CD4-positive, alpha-beta T cell (primary cell): ENCODE measurements around the gene EXD3. TPM values are rescaled to one million over a fixed set of nuclear protein-coding genes. Genes with fewer than 3 reads are reported as not detected.
"Not testable (repeated sequence)": the region's sequence is repeated elsewhere in the genome, so short reads cannot be mapped to it uniquely, and the experiment has no call there.

Experiments
- ATAC-seq: fragments of 200-7000 bp; cut with Tn5 transposase; one replicate; pipeline ENCODE4 v1.10.0; 2022; ENCODE audit warnings: mild to moderate bottlenecking; ENCODE audit not compliant: poor library complexity
- CTCF ChIA-PET: fragments of 350-600 bp; sonication (Branson Sonifier 250); formaldehyde crosslinking; loops from one replicate; lab custom pipeline; 2021; ENCODE audit warnings: antibody characterized with exemption, inconsistent platforms; lab: Charles Lee
- POLR2A ChIA-PET: fragments of 350-600 bp; sonication (Branson Sonifier 250); formaldehyde crosslinking; loops from one replicate; lab custom pipeline; 2021; ENCODE audit warnings: antibody characterized with exemption, inconsistent platforms; lab: Charles Lee
- DNase-seq, 14 experiments: peaks; one replicate each; pipeline ENCODE4 v3.0.0-alpha.2; 2013 to 2020; ENCODE audit warnings: mixed read lengths in 2 of 14
- H3K27ac ChIP-seq, 2 donors: one replicate each; pipeline versions ENCODE4 v1.5.1 to v1.7.0; 2013; ENCODE audit warnings: low read length in 2 of 2, low read depth in 1 of 2, mild to moderate bottlenecking in 1 of 2
- H3K27me3 ChIP-seq, 2 experiments: 1 replicate in 1 of 2; 2 replicates in 1 of 2; pipeline versions ENCODE4 v1.6.1 to v1.7.0; 2013; ENCODE audit warnings: low read length in 2 of 2, control low read depth in 1 of 2, mild to moderate bottlenecking in 1 of 2, moderate library complexity in 1 of 2; ENCODE audit not compliant: insufficient read depth in 2 of 2, control insufficient read depth in 1 of 2
- H3K36me3 ChIP-seq: one replicate; pipeline ENCODE4 v1.6.1; 2013; ENCODE audit warnings: low read length, control low read depth; ENCODE audit not compliant: insufficient read depth
- H3K4me1 ChIP-seq: one replicate; pipeline ENCODE4 v1.6.1; 2013; ENCODE audit warnings: low read length, control low read depth; ENCODE audit not compliant: insufficient read depth
- H3K4me3 ChIP-seq: one replicate; pipeline ENCODE4 v1.5.1; 2013; ENCODE audit warnings: mild to moderate bottlenecking, low read length, moderate library complexity
- H3K9me3 ChIP-seq, 2 experiments: 1 replicate in 1 of 2; 2 replicates in 1 of 2; pipeline versions ENCODE4 v1.6.1 to v1.7.0; 2013; ENCODE audit warnings: low read length in 2 of 2, mild to moderate bottlenecking in 2 of 2, control low read depth in 1 of 2, moderate library complexity in 1 of 2; ENCODE audit not compliant: control insufficient read depth in 1 of 2, insufficient read depth in 1 of 2
- H3K27ac Mint-ChIP-seq: one replicate; pipeline ENCODE4 v1.8.0; 2020; ENCODE audit warnings: mixed read lengths
- H3K27me3 Mint-ChIP-seq: one replicate; pipeline ENCODE4 v1.8.0; 2021; ENCODE audit warnings: mixed read lengths
- H3K36me3 Mint-ChIP-seq: one replicate; pipeline ENCODE4 v1.8.0; 2021; ENCODE audit warnings: low read depth, mixed read lengths
- H3K4me1 Mint-ChIP-seq: one replicate; pipeline ENCODE4 v1.8.0; 2021; ENCODE audit warnings: low read depth, mixed read lengths
- H3K4me3 Mint-ChIP-seq: one replicate; pipeline ENCODE4 v1.8.0; 2020; ENCODE audit warnings: mild to moderate bottlenecking, mixed read lengths
- H3K9me3 Mint-ChIP-seq: one replicate; pipeline ENCODE4 v1.8.0; 2020; ENCODE audit warnings: mixed read lengths
- intact Hi-C, 2 experiments: fragments of 100-400 bp; cut with DNase I in 1 of 2; cut with micrococcal nuclease in 1 of 2; formaldehyde crosslinking; loops; one replicate each; pipeline versions ENCODE4 v1.15.1 to v1.9.0; 2023 to 2025; cut with DNase I, micrococcal nuclease
- total RNA-seq, 174 experiments: library from RNA in 2 of 174; stranded (reverse) in 2 of 174; gene quantifications; one replicate each; pipeline ENCODE4 v1.2.3 and lab custom pipeline; 2021 to 2026
- TF ChIP-seq, protein P1 (sequence below): fragments of 200-600 bp; IDR thresholded peaks from one replicate; pipeline ENCODE4 v1.8.0; 2022; ENCODE audit warnings: antibody characterized with exemption, mild to moderate bottlenecking

Gene EXD3
- total RNA-seq, 2 experiments from 2014 or later = 14.9 to 16.9 TPM

- H3K27me3 Mint-ChIP-seq = no peaks in the 10 kb centered on the region
- POLR2A ChIA-PET = interaction anchor here (1.0 kb wide), 1 partner anchor 9 kb away, joined by 5 read pairs; no protein-coding TSS in a partner anchor
Measured at GRCh38 chr9:137452006-137452760, 29.2 kb upstream of the EXD3 start.

GRCh38 chr9:137451264-137452005 lies 28.5 kb upstream of the EXD3 start:
- H3K27me3 Mint-ChIP-seq, H3K9me3 Mint-ChIP-seq, H3K4me3 Mint-ChIP-seq, CTCF ChIA-PET, ATAC-seq, H3K27ac Mint-ChIP-seq, H3K27ac ChIP-seq, POLR2A ChIA-PET, H3K36me3 ChIP-seq, H3K4me3 ChIP-seq, H3K27me3 ChIP-seq: not testable (repeated sequence)
- Mint-ChIP-seq H3K36me3 (peaks cover 12% of the 10 kb centered on the region), H3K4me1 (peaks cover 43% of the 10 kb centered on the region)
- intact Hi-C loops = loop anchor here in 1 of 2 experiments (1.0 to 10.0 kb wide), 2 partner anchors 9 to 657 kb away; partner anchors contain the start of genes CCDC183 and TMEM141
- H3K4me1 ChIP-seq = peaks cover 71% of the 10 kb centered on the region
- peaks cover 0 to 10% of the 10 kb centered on the region in 2 experiments for H3K9me3 ChIP-seq
- DNase-seq = peak in 2 of 14 experiments; percentile 44 to 62

More at GRCh38 chr9:137452006-137452760, 29.2 kb upstream of the EXD3 start:
- Mint-ChIP-seq H3K9me3 (no peaks in the 10 kb centered on the region), H3K4me3 (peak overlapping the region; percentile 63), H3K4me1 (peaks cover 43% of the 10 kb centered on the region), H3K27ac (peak overlapping the region; percentile 36), H3K36me3 (peaks cover 20% of the 10 kb centered on the region)
- TF ChIP-seq, protein P1, sequence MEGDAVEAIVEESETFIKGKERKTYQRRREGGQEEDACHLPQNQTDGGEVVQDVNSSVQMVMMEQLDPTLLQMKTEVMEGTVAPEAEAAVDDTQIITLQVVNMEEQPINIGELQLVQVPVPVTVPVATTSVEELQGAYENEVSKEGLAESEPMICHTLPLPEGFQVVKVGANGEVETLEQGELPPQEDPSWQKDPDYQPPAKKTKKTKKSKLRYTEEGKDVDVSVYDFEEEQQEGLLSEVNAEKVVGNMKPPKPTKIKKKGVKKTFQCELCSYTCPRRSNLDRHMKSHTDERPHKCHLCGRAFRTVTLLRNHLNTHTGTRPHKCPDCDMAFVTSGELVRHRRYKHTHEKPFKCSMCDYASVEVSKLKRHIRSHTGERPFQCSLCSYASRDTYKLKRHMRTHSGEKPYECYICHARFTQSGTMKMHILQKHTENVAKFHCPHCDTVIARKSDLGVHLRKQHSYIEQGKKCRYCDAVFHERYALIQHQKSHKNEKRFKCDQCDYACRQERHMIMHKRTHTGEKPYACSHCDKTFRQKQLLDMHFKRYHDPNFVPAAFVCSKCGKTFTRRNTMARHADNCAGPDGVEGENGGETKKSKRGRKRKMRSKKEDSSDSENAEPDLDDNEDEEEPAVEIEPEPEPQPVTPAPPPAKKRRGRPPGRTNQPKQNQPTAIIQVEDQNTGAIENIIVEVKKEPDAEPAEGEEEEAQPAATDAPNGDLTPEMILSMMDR = no peak
- H3K27me3 ChIP-seq = no peaks in the 10 kb centered on the region
- no peak overlapping the region for H3K4me3 ChIP-seq
- peaks cover 11% of the 10 kb centered on the region for H3K36me3 ChIP-seq
- ATAC-seq (no peak), DNase-seq (peak in 4 of 14 experiments; percentile 10 to 45 (median 31))
- peaks cover 0 to 10% of the 10 kb centered on the region in 2 experiments for H3K9me3 ChIP-seq
- intact Hi-C loops = loop anchor here in 1 of 2 experiments (1.0 to 10.0 kb wide), 2 partner anchors 8 to 657 kb away; partner anchors contain the start of genes CCDC183 and TMEM141
- H3K27ac ChIP-seq = no peak overlapping the region
- peaks cover 74% of the 10 kb centered on the region for H3K4me1 ChIP-seq
- CTCF ChIA-PET = no interaction called here

DNA sequence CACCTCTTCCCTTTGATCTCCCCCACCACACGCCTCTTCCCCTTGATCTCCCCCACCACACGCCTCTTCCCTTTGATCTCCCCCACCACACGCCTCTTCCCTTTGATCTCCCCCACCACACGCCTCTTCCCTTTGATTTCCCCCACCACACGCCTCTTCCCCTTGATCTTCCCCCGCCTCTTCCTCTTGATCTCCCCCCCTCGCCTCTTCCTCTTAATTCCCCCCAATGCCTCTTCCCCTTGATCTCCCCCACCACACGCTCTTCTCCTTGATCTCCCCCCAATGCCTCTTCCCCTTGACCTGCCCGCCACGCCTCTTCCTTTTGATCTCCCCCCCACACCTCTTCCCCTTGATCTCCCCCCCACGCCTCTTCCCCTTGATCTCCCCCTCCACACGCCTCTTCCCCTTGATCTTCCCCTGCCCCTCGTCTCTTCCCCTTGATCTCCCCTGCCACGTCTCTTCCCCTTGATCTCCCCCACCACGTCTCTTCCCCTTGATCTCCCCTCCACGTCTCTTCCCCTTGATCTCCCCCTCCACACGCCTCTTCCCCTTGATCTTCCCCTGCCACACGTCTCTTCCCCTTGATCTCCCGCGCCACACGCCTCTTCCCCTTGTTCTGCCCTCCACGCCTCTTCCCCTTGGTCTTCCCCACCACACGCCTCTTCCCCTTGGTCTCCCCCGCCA lies 27.7 kb upstream of the EXD3 start:
- POLR2A ChIA-PET, H3K36me3 ChIP-seq, H3K9me3 Mint-ChIP-seq, H3K27me3 ChIP-seq, H3K27me3 Mint-ChIP-seq, CTCF ChIA-PET, ATAC-seq, H3K4me3 ChIP-seq, H3K36me3 Mint-ChIP-seq: not testable (repeated sequence)
- peaks cover 0 to 10% of the 10 kb centered on the region in 2 experiments for H3K9me3 ChIP-seq
- intact Hi-C loops = loop anchor here in 1 of 2 experiments (10.0 kb wide), 1 partner anchor 656 kb away; the partner anchor contains the start of genes CCDC183 and TMEM141
- Mint-ChIP-seq H3K4me1 (peaks cover 36% of the 10 kb centered on the region), H3K4me3 (peak overlapping the region; percentile 51), H3K27ac (peak overlapping the region; percentile 17)
- peak overlapping the region in 1 of 2 donors; percentile 0 for H3K27ac ChIP-seq
- DNase-seq = peak in 7 of 14 experiments; percentile 23 to 84 (median 50)
- H3K4me1 ChIP-seq = peaks cover 70% of the 10 kb centered on the region
